Activated T-helper 2 cell treated with anti-CD3 and anti-CD28 coated beads, Interferon-gamma antibody, Interleukin-2, Interleukin-4, amounts not matched to agents 10 μg/mL and 5 μg/mL and 100 μg/mL, durations not matched to agents 14 hours and 24 hours and 36 hours (primary cell): Measurements from ENCODE around the gene CLUH. TPM values are rescaled to one million over a fixed set of nuclear protein-coding genes. Genes with fewer than 3 reads are reported as not detected.

Experiments
- DNase-seq: peaks from one replicate; pipeline ENCODE4 v3.0.0; 2021; ENCODE audit warnings: low spot score
- H3K27ac Mint-ChIP-seq: one replicate; pipeline ENCODE4 v1.8.0; 2021; ENCODE audit warnings: mixed read lengths
- H3K27me3 Mint-ChIP-seq: one replicate; pipeline ENCODE4 v1.8.0; 2021; ENCODE audit warnings: low read depth, mixed read lengths
- H3K36me3 Mint-ChIP-seq: one replicate; pipeline ENCODE4 v1.8.0; 2021; ENCODE audit warnings: low read depth, mixed read lengths
- H3K4me1 Mint-ChIP-seq: one replicate; pipeline ENCODE4 v1.8.0; 2021; ENCODE audit warnings: low read depth, mixed read lengths
- H3K4me3 Mint-ChIP-seq: one replicate; pipeline ENCODE4 v1.8.0; 2021; ENCODE audit warnings: low read depth, mild to moderate bottlenecking, moderate library complexity, mixed read lengths
- H3K9me3 Mint-ChIP-seq: one replicate; pipeline ENCODE4 v1.8.0; 2021; ENCODE audit warnings: mixed read lengths
- intact Hi-C: fragments of 100-400 bp; cut with micrococcal nuclease; formaldehyde crosslinking; loops from one replicate; pipeline ENCODE4 v1.15.1; 2023
- total RNA-seq: library from RNA; stranded (reverse); gene quantifications from 2 replicates; pipeline ENCODE4 v1.2.3, GENCODE V29; 2022

CLUH gene
- total RNA-seq, 1 donor from 2014 or later: 130 TPM

DNA sequence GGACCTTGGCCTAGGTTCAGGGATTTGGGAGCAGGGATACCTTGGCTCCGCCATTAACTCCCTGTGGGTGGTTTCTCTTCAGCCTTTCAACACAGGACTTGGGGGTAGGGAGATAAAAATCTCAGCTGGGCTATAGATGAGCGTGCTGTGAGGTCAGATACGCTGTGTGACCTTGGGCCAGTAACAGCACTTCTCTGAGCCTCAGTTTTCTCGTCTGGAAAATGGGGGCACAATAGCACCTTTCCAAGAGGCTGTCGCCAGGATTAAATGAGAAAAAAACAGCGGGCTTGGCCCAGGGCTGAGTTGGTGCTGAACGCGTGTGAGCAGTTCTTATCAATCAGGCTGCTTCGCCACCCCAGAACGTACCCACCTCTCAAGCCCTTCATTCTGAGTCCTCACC, 20.2 kb upstream of the CLUH start:
- DNase-seq: no peak
- no peaks in the 10 kb centered on the region for H3K4me1 Mint-ChIP-seq
- H3K9me3 Mint-ChIP-seq: no peaks in the 10 kb centered on the region
- intact Hi-C loops: no loop called here
- no peak overlapping the region for H3K27ac Mint-ChIP-seq
- H3K4me3 Mint-ChIP-seq: no peak overlapping the region
- no peaks in the 10 kb centered on the region for H3K36me3 Mint-ChIP-seq
- peaks cover 7% of the 10 kb centered on the region for H3K27me3 Mint-ChIP-seq

- Mint-ChIP-seq H3K4me3 (no peak overlapping the region), H3K27ac (no peak overlapping the region), H3K27me3 (peaks cover 7% of the 10 kb centered on the region), H3K4me1 (no peaks in the 10 kb centered on the region), H3K36me3 (no peaks in the 10 kb centered on the region), H3K9me3 (no peaks in the 10 kb centered on the region)
- DNase-seq: no peak
- intact Hi-C loops: no loop called here
These were observed 19.3 kb upstream of the CLUH start for GRCh38 chr17:2730764-2731353.

GRCh38 chr17:2724784-2725164, 13.2 kb upstream of the CLUH start:
- H3K9me3 Mint-ChIP-seq: no peaks in the 10 kb centered on the region
- DNase-seq: peak; percentile 24

DNA sequence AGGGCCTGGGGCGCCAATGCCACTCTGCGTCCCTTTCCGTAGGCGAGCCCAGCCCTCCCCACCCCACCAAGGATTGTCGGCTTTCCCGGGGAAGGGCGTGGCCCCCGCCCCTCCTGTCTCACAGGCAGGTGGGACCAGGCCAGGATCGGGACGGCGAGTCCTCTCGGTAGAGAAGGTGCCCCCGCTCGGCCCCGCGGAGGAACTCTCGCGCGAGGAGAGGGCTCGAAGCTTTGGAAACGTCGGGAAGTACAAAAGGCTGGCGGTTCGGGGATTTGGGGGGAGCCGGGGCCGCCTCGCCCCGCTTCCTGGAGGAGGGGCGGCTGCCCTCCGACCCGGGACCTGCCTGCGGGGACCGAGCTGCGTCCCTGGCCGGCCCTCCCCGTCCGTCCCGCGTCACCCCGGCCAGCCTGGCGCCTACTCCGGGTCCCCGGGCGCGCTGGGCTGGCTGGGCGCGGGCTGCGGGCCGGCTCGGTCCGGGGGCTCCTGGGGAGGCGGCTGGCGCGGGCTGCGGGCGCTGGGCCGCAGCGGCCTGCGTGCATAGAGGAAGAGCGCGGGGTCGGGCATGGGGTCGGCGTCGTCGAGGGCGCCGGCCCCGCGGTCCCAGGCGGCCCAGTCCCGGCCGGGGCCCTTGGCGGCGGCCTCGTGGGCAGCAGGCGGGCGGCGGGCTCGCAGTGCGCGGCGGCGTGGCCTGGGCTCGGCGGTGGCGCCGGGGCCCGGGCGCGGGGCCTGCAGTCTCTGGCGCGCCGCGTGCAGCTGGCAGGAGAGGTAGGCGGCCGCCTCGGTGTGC, 12.6 kb upstream of the CLUH start:
- Mint-ChIP-seq H3K4me1 (no peaks in the 10 kb centered on the region), H3K27me3 (peaks cover 26% of the 10 kb centered on the region), H3K9me3 (no peaks in the 10 kb centered on the region), H3K4me3 (no peak overlapping the region), H3K36me3 (no peaks in the 10 kb centered on the region), H3K27ac (no peak overlapping the region)
- intact Hi-C loops: no loop called here
- DNase-seq: no peak

More at GRCh38 chr17:2724784-2725164, 13.2 kb upstream of the CLUH start:
- no peaks in the 10 kb centered on the region for H3K4me1 Mint-ChIP-seq
- H3K36me3 Mint-ChIP-seq: no peaks in the 10 kb centered on the region
- intact Hi-C loops: no loop called here
- H3K27ac Mint-ChIP-seq: no peak overlapping the region
- H3K27me3 Mint-ChIP-seq: peaks cover 26% of the 10 kb centered on the region
- no peak overlapping the region for H3K4me3 Mint-ChIP-seq

DNA sequence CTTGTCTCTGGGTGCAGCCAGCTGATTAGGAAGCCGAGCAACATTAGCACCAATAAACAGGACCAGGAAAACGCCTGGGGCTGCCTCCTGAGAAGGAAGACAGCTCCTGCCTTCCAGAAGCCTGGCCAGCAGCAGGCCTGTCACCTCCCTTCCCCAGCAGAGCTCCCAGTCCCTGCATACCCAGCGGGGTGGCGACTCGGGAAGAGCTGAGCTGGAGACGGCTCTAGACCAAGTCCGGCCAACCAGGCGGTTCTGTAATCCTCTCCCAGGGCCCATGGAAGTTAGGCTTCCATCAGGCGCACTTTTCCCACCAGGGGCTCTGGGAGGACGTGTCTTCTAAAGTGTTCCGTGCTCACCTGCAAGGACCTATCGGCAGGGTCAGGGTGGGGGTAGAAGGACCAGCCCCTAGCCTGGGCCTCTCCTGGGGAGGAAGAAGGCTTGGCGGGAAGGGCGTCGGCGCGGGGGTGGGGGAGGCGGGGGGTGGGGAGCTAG, 12.0 kb upstream of the CLUH start:
- intact Hi-C loops: no loop called here
- Mint-ChIP-seq H3K27ac (no peak overlapping the region), H3K9me3 (no peaks in the 10 kb centered on the region), H3K36me3 (no peaks in the 10 kb centered on the region), H3K27me3 (peaks cover 24% of the 10 kb centered on the region), H3K4me3 (no peak overlapping the region), H3K4me1 (no peaks in the 10 kb centered on the region)
- DNase-seq: no peak

- no peaks in the 10 kb centered on the region for H3K4me1 Mint-ChIP-seq
- H3K36me3 Mint-ChIP-seq: no peaks in the 10 kb centered on the region
- intact Hi-C loops: no loop called here
- H3K27me3 Mint-ChIP-seq: peaks cover 24% of the 10 kb centered on the region
- no peak overlapping the region for H3K27ac Mint-ChIP-seq
- H3K4me3 Mint-ChIP-seq: no peak overlapping the region
- no peak for DNase-seq
- no peaks in the 10 kb centered on the region for H3K9me3 Mint-ChIP-seq
These were observed 11.0 kb upstream of the CLUH start for GRCh38 chr17:2722611-2723010.

DNA sequence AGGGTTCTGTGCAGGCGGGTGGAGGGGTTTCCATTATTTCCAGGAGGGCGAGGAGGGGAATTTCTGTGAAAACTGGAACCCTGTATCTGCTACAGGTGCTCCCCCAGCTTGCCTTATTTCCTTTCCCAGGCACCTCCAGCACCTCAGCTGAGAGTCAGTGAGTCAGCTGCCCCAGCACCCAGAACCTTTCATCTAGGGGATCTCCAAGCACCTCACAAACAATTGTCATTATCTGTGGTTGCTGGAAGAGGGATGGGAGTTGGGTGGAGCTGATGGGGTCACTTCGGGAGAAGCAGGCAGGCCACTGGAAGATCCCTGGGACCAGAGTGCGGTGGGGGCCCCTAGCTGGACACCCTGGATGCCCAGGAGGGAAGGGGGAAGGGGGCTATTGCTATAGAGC, 10.0 kb upstream of the CLUH start:
- Mint-ChIP-seq H3K4me3 (no peak overlapping the region), H3K27me3 (peaks cover 20% of the 10 kb centered on the region), H3K4me1 (no peaks in the 10 kb centered on the region), H3K9me3 (no peaks in the 10 kb centered on the region), H3K27ac (no peak overlapping the region), H3K36me3 (no peaks in the 10 kb centered on the region)
- intact Hi-C loops: no loop called here
- DNase-seq: no peak

DNA sequence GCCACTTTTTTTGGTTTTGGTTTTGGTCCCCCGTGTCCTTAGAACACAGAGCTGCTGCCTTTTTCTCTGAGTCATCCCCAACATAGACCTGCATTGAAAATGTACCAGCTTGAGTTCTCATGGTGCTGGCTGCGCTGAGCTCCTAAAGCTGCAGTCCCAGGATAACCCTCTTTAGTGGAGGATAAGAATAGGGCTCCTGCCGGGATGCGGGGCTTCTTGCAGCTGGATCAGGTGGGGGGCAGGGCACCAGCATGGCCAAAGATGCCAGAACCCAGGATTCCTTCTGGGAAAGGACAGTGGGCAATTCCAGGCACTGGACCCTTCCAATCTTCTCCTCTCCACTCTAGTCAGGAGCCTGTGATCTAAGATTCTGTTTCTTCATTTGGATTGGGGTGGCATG, 8.3 kb upstream of the CLUH start:
- no peak overlapping the region for H3K4me3 Mint-ChIP-seq
- H3K27ac Mint-ChIP-seq: no peak overlapping the region
- H3K27me3 Mint-ChIP-seq: peaks cover 15% of the 10 kb centered on the region
- H3K4me1 Mint-ChIP-seq: no peaks in the 10 kb centered on the region
- no peaks in the 10 kb centered on the region for H3K36me3 Mint-ChIP-seq
- H3K9me3 Mint-ChIP-seq: no peaks in the 10 kb centered on the region
- intact Hi-C loops: no loop called here
- no peak for DNase-seq

DNA sequence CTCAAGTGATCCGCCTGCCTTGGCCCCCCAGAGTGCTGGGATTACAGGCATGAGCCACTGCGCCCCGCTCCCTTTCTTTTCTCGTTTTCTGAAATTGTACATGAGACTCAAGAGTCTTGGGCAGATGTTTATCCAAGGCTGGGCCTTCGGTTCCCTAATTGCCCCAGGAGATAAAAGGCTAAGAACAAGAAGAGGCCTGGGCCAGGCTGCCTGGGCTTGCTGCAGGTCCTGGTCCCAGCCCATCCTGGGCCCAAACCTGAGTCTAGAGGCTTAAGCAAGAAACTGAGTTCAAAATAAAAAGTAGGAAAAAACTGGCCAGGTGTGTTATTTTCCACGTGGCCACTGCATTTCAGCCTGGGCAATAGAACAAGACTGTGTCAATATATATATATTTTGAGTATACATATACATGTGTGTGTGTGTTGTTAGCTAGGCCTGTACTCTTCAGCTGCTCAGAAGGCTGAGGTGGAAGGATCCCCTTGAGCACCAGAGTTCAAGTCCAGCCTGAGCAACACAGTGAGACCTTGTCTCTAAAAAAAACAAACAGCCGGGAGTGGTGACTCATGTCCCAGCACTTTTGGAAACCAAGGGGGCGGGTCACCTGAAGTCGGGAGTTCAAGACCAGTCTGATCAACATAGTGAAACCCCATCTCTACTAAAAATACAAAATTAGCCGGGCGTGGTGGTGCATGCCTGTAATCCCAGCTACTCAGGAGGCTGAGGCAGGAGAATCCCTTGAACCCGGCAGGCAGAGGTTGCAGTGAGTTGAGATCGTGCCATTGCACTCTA, 6.8 kb upstream of the CLUH start:
- H3K4me3 Mint-ChIP-seq: no peak overlapping the region
- peaks cover 4% of the 10 kb centered on the region for H3K4me1 Mint-ChIP-seq
- H3K27ac Mint-ChIP-seq: no peak overlapping the region
- H3K27me3 Mint-ChIP-seq: peaks cover 11% of the 10 kb centered on the region
- no peaks in the 10 kb centered on the region for H3K36me3 Mint-ChIP-seq
- H3K9me3 Mint-ChIP-seq: no peaks in the 10 kb centered on the region
- intact Hi-C loops: no loop called here
- DNase-seq: no peak

DNA sequence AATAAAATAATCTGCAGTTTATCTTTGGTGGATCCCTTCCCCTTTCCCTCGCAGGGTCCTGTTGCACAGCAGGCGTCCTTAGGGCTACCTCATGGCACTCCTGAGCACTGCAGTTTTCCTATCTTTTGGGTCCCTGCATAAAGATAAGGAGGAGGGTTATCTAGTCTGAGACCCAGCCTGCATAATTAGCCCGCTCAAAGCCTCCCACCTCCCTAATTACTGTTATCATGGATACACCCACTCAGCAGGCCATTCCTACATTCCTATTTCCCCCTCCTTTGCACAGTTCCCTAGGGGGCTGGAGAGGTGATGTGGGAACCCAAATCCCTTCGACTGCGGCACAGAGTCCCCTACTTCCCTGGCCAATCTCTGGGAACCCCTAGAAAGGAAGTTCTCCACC, 5.1 kb upstream of the CLUH start:
- Mint-ChIP-seq H3K36me3 (no peaks in the 10 kb centered on the region), H3K4me3 (no peak overlapping the region), H3K4me1 (peaks cover 12% of the 10 kb centered on the region), H3K27me3 (no peaks in the 10 kb centered on the region), H3K9me3 (no peaks in the 10 kb centered on the region), H3K27ac (no peak overlapping the region)
- no peak for DNase-seq
- intact Hi-C loops: no loop called here

DNA sequence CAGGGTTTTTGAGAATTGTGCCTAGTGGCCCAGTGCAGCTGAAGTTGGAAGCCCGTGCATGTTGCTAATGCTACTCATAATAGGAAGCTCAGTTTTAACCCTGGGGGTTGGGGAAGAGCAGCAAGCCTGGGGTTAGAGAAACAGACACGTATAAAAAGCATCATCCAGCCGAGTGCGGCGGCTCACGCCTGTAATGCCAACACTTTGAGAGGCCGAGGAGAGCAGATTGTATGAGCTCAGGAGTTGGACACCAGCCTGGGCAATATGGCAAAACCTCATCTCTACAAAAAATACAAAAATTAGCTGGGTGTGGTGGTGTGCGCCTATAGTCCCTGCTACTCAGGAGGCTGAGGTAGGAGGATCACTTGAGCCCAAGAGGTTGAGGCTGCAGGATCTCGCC, 2.3 kb upstream of the CLUH start:
- no peaks in the 10 kb centered on the region for H3K36me3 Mint-ChIP-seq
- DNase-seq: no peak
- no peaks in the 10 kb centered on the region for H3K27me3 Mint-ChIP-seq
- peak overlapping the region; percentile 2 for H3K4me3 Mint-ChIP-seq
- no peaks in the 10 kb centered on the region for H3K9me3 Mint-ChIP-seq
- intact Hi-C loops: no loop called here
- peaks cover 26% of the 10 kb centered on the region for H3K4me1 Mint-ChIP-seq
- peak overlapping the region; percentile 42 for H3K27ac Mint-ChIP-seq

- Mint-ChIP-seq H3K4me3 (peak overlapping the region; percentile 91), H3K27me3 (no peaks in the 10 kb centered on the region), H3K4me1 (peaks cover 30% of the 10 kb centered on the region), H3K27ac (peak overlapping the region; percentile 91), H3K9me3 (no peaks in the 10 kb centered on the region), H3K36me3 (no peaks in the 10 kb centered on the region)
- intact Hi-C loops: no loop called here
- no peak for DNase-seq
These were observed 908 bp upstream of the CLUH start for GRCh38 chr17:2712300-2713043.
